Left ventricle myocardium inferior (tissue), 1 donor: ENCODE results near the gene RAD51B. TPM values are rescaled to one million over a fixed set of nuclear protein-coding genes. Genes with fewer than 3 reads are reported as not detected.

Experiments used
- DNase-seq: peaks from one replicate; pipeline ENCODE4 v3.0.0-alpha.2; 2020
- H3K27ac ChIP-seq: fragments of 200-600 bp; replicated peaks from 2 replicates; pipeline ENCODE4 v1.8.0; 2021
- H3K27me3 ChIP-seq: fragments of 200-600 bp; 2 replicates; pipeline ENCODE4 v1.8.0; 2021; ENCODE audit warnings: low read depth
- H3K36me3 ChIP-seq: fragments of 200-600 bp; 2 replicates; pipeline ENCODE4 v1.8.0; 2021
- H3K4me1 ChIP-seq: fragments of 200-600 bp; 2 replicates; pipeline ENCODE4 v1.8.0; 2021
- H3K4me3 ChIP-seq: fragments of 200-600 bp; 2 replicates; pipeline ENCODE4 v1.8.0; 2021; ENCODE audit warnings: mild to moderate bottlenecking, moderate library complexity
- H3K9me3 ChIP-seq: fragments of 200-600 bp; replicated peaks from 2 replicates; pipeline ENCODE4 v1.8.0; 2021
- CTCF ChIP-seq: fragments of 200-600 bp; IDR thresholded peaks from 2 replicates; pipeline ENCODE4 v1.8.0; 2021; ENCODE audit warnings: antibody characterized with exemption, mild to moderate bottlenecking, borderline replicate concordance
- intact Hi-C: fragments of 100-400 bp; cut with micrococcal nuclease; formaldehyde crosslinking; loops from one replicate; pipeline ENCODE4 v1.11.0; 2022
- total RNA-seq: library from RNA; stranded (reverse); fragmentation: NEBNext Ultra II Directional; extraction: Animal tissue kit (Norgen Biotek cat#: 25700); gene quantifications from one replicate; pipeline ENCODE4 v1.2.1, GENCODE V29; 2021
- donor health status: DM: no; HTN: yes; CAD: no; lungs with severe emphysema.

The RAD51B gene
- total RNA-seq, 1 donor from 2014 or later: 2.4 TPM

- no peaks in the 10 kb centered on the region for H3K36me3 ChIP-seq
- no peak for DNase-seq
- H3K4me3 ChIP-seq: no peak overlapping the region
- peaks cover 6% of the 10 kb centered on the region for H3K4me1 ChIP-seq
- H3K9me3 ChIP-seq: no peaks in the 10 kb centered on the region
- TF ChIP-seq CTCF: no peak
- intact Hi-C loops: no loop called here
- no peaks in the 10 kb centered on the region for H3K27me3 ChIP-seq
- H3K27ac ChIP-seq: no peak overlapping the region
Observed at GRCh38 chr14:68345738-68346137, 526.2 kb downstream of the RAD51B start.

GRCh38 chr14:68346556-68347343, 527.2 kb downstream of the RAD51B start:
- Histone ChIP-seq H3K27ac (no peak overlapping the region), H3K4me3 (no peak overlapping the region), H3K4me1 (peaks cover 6% of the 10 kb centered on the region), H3K9me3 (no peaks in the 10 kb centered on the region), H3K36me3 (no peaks in the 10 kb centered on the region), H3K27me3 (no peaks in the 10 kb centered on the region)
- no peak for DNase-seq
- TF ChIP-seq CTCF: no peak
- intact Hi-C loops: no loop called here

- no peaks in the 10 kb centered on the region for H3K9me3 ChIP-seq
- no peaks in the 10 kb centered on the region for H3K27me3 ChIP-seq
- no peak overlapping the region for H3K4me3 ChIP-seq
- DNase-seq: no peak
- H3K4me1 ChIP-seq: no peaks in the 10 kb centered on the region
- H3K36me3 ChIP-seq: no peaks in the 10 kb centered on the region
- no peak for TF ChIP-seq CTCF
- intact Hi-C loops: no loop called here
- no peak overlapping the region for H3K27ac ChIP-seq
Observed at GRCh38 chr14:68349900-68350629, 530.5 kb downstream of the RAD51B start.

GRCh38 chr14:68355415-68355814, 535.8 kb downstream of the RAD51B start:
- Histone ChIP-seq H3K36me3 (no peaks in the 10 kb centered on the region), H3K27ac (no peak overlapping the region), H3K27me3 (no peaks in the 10 kb centered on the region), H3K9me3 (no peaks in the 10 kb centered on the region), H3K4me3 (no peak overlapping the region), H3K4me1 (peaks cover 15% of the 10 kb centered on the region)
- no peak for DNase-seq
- no peak for TF ChIP-seq CTCF
- intact Hi-C loops: no loop called here

GRCh38 chr14:68357777-68358176, 538.2 kb downstream of the RAD51B start:
- H3K27me3 ChIP-seq: no peaks in the 10 kb centered on the region
- H3K27ac ChIP-seq: no peak overlapping the region
- H3K4me1 ChIP-seq: peaks cover 16% of the 10 kb centered on the region
- no peak for TF ChIP-seq CTCF
- no peak for DNase-seq
- no peaks in the 10 kb centered on the region for H3K36me3 ChIP-seq
- no peaks in the 10 kb centered on the region for H3K9me3 ChIP-seq
- intact Hi-C loops: no loop called here
- no peak overlapping the region for H3K4me3 ChIP-seq
